Activated CD4-positive, alpha-beta memory T cell treated with anti-CD3 and anti-CD28 coated beads, Interleukin-2, amount 10 ng/mL, durations not matched to agents 7 days and 5 days (primary cell): ENCODE data around the gene ARAP1. TPM values are rescaled to one million over a fixed set of nuclear protein-coding genes. Genes with fewer than 3 reads are reported as not detected.

Experiments used
- CTCF ChIA-PET: fragments of 350-600 bp; sonication (Branson Sonifier 250); formaldehyde crosslinking; loops from one replicate; lab custom pipeline; 2021; ENCODE audit warnings: antibody characterized with exemption, inconsistent platforms; lab: Charles Lee
- POLR2A ChIA-PET: fragments of 350-600 bp; sonication (Branson Sonifier 250); formaldehyde crosslinking; loops from one replicate; lab custom pipeline; 2021; ENCODE audit warnings: antibody characterized with exemption; lab: Charles Lee
- DNase-seq: peaks from one replicate; pipeline ENCODE4 v3.0.0-alpha.2; 2020
- H3K27ac Mint-ChIP-seq: one replicate; pipeline ENCODE4 v1.8.0; 2021; ENCODE audit warnings: mild to moderate bottlenecking, mixed read lengths
- H3K27me3 Mint-ChIP-seq: one replicate; pipeline ENCODE4 v1.8.0; 2021; ENCODE audit warnings: mixed read lengths
- H3K36me3 Mint-ChIP-seq: one replicate; pipeline ENCODE4 v1.8.0; 2021; ENCODE audit warnings: low read depth, mixed read lengths
- H3K4me1 Mint-ChIP-seq: one replicate; pipeline ENCODE4 v1.8.0; 2021; ENCODE audit warnings: mixed read lengths
- H3K4me3 Mint-ChIP-seq: one replicate; pipeline ENCODE4 v1.8.0; 2021; ENCODE audit warnings: mild to moderate bottlenecking, mixed read lengths
- H3K9me3 Mint-ChIP-seq: one replicate; pipeline ENCODE4 v1.8.0; 2021; ENCODE audit warnings: mixed read lengths
- total RNA-seq, 2 experiments: library from RNA; stranded (reverse); gene quantifications; one replicate each; pipeline ENCODE4 v1.2.3, GENCODE V29; 2021

ARAP1 gene
- total RNA-seq, 2 experiments from 2014 or later: 108 to 109 TPM

DNA sequence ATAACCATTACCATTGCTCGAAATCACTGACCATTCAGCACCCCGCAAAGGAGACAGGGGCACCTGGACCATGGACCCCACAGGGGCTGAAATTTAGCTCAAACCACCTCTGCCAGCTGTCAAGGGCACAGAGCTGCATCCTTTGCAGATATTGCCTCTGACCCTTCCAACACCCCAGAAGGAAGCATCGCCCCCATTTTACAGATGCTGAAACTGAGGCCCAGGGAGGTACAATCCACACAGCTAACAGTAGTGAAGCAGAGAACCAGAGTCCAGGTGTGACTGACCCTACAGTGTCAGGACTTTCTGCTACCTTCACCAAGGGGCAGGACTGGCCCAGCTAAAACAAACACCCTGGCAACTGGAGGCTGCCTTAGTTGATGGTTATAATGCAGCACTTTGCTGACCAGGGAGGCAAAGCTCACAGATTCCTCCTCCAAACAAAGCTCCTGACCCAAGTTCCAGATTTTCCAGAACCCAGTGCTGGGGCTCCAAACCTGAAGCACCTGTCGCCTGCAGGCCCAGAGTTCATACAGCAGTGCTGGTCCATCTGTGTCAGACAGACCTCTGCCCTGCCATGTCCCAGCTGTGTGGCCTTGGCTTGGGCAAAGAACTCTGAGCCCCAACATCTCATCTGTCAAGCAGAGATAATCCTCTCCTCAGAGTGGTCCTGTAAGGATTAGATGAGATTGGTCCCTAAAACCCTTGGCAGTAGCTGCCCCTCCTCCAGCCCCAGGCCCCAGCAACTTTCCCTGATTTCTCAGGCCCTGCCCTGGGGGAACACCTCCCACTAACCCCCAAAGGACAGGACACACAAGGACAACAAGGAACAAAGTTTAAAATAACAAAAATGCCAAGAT lies 15.2 kb upstream of the ARAP1 start:
- POLR2A ChIA-PET: interaction anchor here (1.0 to 1.3 kb wide), 2 partner anchors 14 to 15 kb away, joined by 3 read pairs; no protein-coding TSS in a partner anchor
- Mint-ChIP-seq H3K4me1 (peaks cover 11% of the 10 kb centered on the region), H3K9me3 (no peaks in the 10 kb centered on the region), H3K27ac (no peak overlapping the region), H3K4me3 (no peak overlapping the region), H3K36me3 (no peaks in the 10 kb centered on the region), H3K27me3 (no peaks in the 10 kb centered on the region)
- CTCF ChIA-PET: interaction anchor here (0.6 kb wide), 1 partner anchor 388 kb away, joined by 3 read pairs; no protein-coding TSS in a partner anchor
- no peak for DNase-seq

DNA sequence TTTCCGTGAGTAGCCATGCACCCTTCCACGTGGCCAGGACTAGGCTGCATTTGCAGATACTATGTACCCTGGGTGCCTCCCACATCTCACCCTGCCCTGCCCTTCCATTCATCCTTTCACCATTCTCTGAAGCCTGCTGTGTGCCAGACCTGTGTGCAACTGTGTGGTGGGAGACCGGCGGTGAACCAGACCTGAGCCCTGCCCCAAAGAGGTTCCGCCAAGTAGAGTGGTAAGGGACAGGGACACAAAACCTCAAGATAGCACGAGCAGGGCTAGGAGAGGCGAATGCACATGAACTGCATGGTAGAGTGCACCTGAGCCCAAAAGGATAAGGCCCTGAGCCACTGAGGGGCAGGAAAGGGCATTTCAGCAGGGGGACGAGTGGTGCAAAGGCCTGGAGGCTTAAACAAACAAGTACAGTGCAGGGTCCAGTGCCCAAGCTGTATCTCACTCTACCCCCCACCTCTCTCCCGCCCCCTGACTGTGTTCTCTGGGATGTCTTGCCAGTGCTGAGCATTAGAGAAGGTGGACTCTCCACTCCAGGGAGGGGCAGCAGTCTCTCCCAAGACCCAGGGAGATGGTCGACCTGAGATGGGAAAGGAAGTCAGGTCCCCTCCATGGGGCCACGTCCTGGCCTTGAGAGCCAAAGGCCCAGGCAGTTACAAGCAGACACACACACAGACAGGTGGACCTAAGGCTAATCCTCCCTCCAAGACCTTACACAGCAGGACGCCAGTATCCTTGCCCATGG lies 14.1 kb upstream of the ARAP1 start:
- H3K9me3 Mint-ChIP-seq: no peaks in the 10 kb centered on the region
- H3K4me3 Mint-ChIP-seq: no peak overlapping the region
- no peaks in the 10 kb centered on the region for H3K27me3 Mint-ChIP-seq
- peaks cover 17% of the 10 kb centered on the region for H3K4me1 Mint-ChIP-seq
- POLR2A ChIA-PET: no interaction called here
- CTCF ChIA-PET: interaction anchor here (0.6 to 1.6 kb wide), 2 partner anchors 26 to 389 kb away, joined by 3 to 6 read pairs; no protein-coding TSS in a partner anchor
- no peak for DNase-seq
- no peak overlapping the region for H3K27ac Mint-ChIP-seq
- no peaks in the 10 kb centered on the region for H3K36me3 Mint-ChIP-seq

DNA sequence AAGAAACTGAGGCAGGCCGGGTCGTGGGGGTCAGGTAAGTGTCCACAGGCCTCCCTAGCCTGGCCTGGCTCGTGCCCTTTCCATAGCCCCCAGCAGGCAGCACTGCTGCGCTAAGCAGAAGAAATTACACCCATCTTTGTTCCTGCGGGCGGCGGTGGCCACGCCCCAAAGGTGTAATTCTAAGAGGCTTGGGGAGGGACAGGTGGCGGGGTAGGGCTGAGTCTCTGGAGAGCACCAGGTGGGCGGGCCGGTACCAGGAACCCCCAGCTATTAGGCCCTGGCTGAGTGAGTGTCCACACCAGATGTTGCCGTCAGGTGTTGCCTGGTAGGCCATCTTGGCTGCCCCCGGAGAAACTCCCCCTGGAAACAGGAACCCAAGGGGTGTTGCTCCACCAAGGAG lies 12.3 kb upstream of the ARAP1 start:
- CTCF ChIA-PET: interaction anchor here (1.2 kb wide), 1 partner anchor 30 kb away, joined by 3 read pairs; the partner anchor contains the start of gene STARD10
- H3K27me3 Mint-ChIP-seq: no peaks in the 10 kb centered on the region

DNA sequence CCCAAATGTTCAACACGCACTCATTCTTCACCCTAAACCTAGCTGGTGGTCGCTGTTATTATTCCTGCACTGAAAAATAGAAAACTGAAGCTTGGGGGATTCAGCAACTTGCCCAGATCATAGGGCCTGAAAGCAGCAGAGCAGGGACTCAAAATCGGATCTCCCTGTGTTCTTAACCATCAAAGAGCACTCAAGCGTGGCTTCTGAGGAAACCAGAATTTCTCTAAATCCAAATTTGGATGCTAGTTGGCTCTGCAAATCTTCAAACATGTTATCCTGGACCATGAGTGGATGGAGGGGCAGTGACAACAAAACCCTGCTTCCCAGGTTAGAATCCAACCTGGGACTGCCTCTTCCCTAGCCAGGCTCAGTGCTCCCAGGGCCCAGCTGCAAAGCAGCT lies 11.6 kb upstream of the ARAP1 start:
- CTCF ChIA-PET: no interaction called here
- no peak overlapping the region for H3K4me3 Mint-ChIP-seq

More for the DNA sequence above, 12.3 kb upstream of the ARAP1 start:
- Mint-ChIP-seq H3K36me3 (no peaks in the 10 kb centered on the region), H3K4me1 (peaks cover 24% of the 10 kb centered on the region), H3K27ac (no peak overlapping the region), H3K4me3 (no peak overlapping the region), H3K9me3 (no peaks in the 10 kb centered on the region)
- POLR2A ChIA-PET: no interaction called here
- DNase-seq: no peak

GRCh38 chr11:72762641-72763304 lies 10.6 kb upstream of the ARAP1 start:
- DNase-seq: peak; percentile 31
- Mint-ChIP-seq H3K4me3 (no peak overlapping the region), H3K27ac (no peak overlapping the region), H3K4me1 (peaks cover 24% of the 10 kb centered on the region), H3K36me3 (no peaks in the 10 kb centered on the region), H3K9me3 (no peaks in the 10 kb centered on the region), H3K27me3 (no peaks in the 10 kb centered on the region)
- CTCF ChIA-PET: interaction anchor here (0.9 to 1.0 kb wide), 2 partner anchors 30 to 31 kb away, joined by 3 read pairs; no protein-coding TSS in a partner anchor
- POLR2A ChIA-PET: no interaction called here

More for the DNA sequence above, 11.6 kb upstream of the ARAP1 start:
- H3K27ac Mint-ChIP-seq: no peak overlapping the region
- peaks cover 24% of the 10 kb centered on the region for H3K4me1 Mint-ChIP-seq
- no peaks in the 10 kb centered on the region for H3K36me3 Mint-ChIP-seq
- POLR2A ChIA-PET: no interaction called here
- DNase-seq: no peak
- H3K27me3 Mint-ChIP-seq: no peaks in the 10 kb centered on the region
- H3K9me3 Mint-ChIP-seq: no peaks in the 10 kb centered on the region

- H3K36me3 Mint-ChIP-seq: no peaks in the 10 kb centered on the region
- no peak overlapping the region for H3K27ac Mint-ChIP-seq
- peaks cover 24% of the 10 kb centered on the region for H3K4me1 Mint-ChIP-seq
- ChIA-PET POLR2A (no interaction called here), CTCF (interaction anchor here (1.2 to 1.3 kb wide), 2 partner anchors 33 to 36 kb away, joined by 3 to 4 read pairs; no protein-coding TSS in a partner anchor)
- no peaks in the 10 kb centered on the region for H3K9me3 Mint-ChIP-seq
- DNase-seq: no peak
- no peak overlapping the region for H3K4me3 Mint-ChIP-seq
- H3K27me3 Mint-ChIP-seq: no peaks in the 10 kb centered on the region
Measured at GRCh38 chr11:72760539-72761405, 8.6 kb upstream of the ARAP1 start.

- ChIA-PET POLR2A (no interaction called here), CTCF (interaction anchor here (1.3 kb wide), 1 partner anchor 35 kb away, joined by 3 read pairs; no protein-coding TSS in a partner anchor)
- no peaks in the 10 kb centered on the region for H3K9me3 Mint-ChIP-seq
- H3K4me3 Mint-ChIP-seq: no peak overlapping the region
- H3K36me3 Mint-ChIP-seq: no peaks in the 10 kb centered on the region
- no peaks in the 10 kb centered on the region for H3K27me3 Mint-ChIP-seq
- peaks cover 24% of the 10 kb centered on the region for H3K4me1 Mint-ChIP-seq
- DNase-seq: no peak
- H3K27ac Mint-ChIP-seq: no peak overlapping the region
Measured at GRCh38 chr11:72759468-72759985, 7.3 kb upstream of the ARAP1 start.

- H3K4me3 Mint-ChIP-seq: no peak overlapping the region
- H3K9me3 Mint-ChIP-seq: no peaks in the 10 kb centered on the region
- no peak for DNase-seq
- no peaks in the 10 kb centered on the region for H3K27me3 Mint-ChIP-seq
- no peak overlapping the region for H3K27ac Mint-ChIP-seq
- H3K36me3 Mint-ChIP-seq: no peaks in the 10 kb centered on the region
- H3K4me1 Mint-ChIP-seq: peaks cover 28% of the 10 kb centered on the region
- ChIA-PET POLR2A (no interaction called here), CTCF (no interaction called here)
Measured at GRCh38 chr11:72758690-72759389, 6.6 kb upstream of the ARAP1 start.

GRCh38 chr11:72758304-72758689 lies 6.1 kb upstream of the ARAP1 start:
- no peak overlapping the region for H3K4me3 Mint-ChIP-seq
- no peaks in the 10 kb centered on the region for H3K9me3 Mint-ChIP-seq
- H3K27ac Mint-ChIP-seq: no peak overlapping the region

DNA sequence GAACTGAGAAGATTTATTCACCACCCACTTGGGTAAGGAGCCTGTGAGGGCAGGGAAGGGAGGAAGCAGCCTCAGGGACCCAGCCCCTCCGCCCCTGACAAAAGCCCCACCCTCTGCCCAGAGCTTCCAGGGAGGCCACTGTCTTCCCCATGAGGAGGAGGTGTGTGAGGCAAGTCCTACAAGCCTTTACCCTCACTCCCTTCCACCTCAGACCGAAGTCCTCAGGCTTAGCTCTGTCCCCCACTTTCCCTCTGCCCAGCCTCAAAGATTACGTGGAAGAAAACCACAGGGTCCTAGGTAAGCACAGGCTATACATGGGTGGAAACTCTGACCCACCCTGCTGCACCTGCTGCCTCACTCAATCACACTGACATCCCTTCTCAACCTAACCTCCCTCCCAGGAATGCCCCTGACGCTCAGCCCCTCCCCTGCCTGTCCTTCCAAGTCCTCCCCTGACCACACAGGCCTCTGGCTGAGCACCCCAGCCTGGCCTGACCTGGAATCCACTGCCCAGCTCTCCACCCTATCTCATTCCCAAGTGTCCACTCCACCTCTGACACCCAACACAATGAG lies 3.6 kb upstream of the ARAP1 start:
- H3K27me3 Mint-ChIP-seq: no peaks in the 10 kb centered on the region
- CTCF ChIA-PET: interaction anchor here (0.7 kb wide), 1 partner anchor 15 kb away, joined by 7 read pairs; no protein-coding TSS in a partner anchor
- peaks cover 27% of the 10 kb centered on the region for H3K4me1 Mint-ChIP-seq
- no peak for DNase-seq
- POLR2A ChIA-PET: no interaction called here
- no peaks in the 10 kb centered on the region for H3K9me3 Mint-ChIP-seq
- H3K36me3 Mint-ChIP-seq: no peaks in the 10 kb centered on the region
- no peak overlapping the region for H3K4me3 Mint-ChIP-seq
- H3K27ac Mint-ChIP-seq: no peak overlapping the region

More at GRCh38 chr11:72758304-72758689, 6.1 kb upstream of the ARAP1 start:
- H3K36me3 Mint-ChIP-seq: no peaks in the 10 kb centered on the region
- peaks cover 29% of the 10 kb centered on the region for H3K4me1 Mint-ChIP-seq
- POLR2A ChIA-PET: no interaction called here
- CTCF ChIA-PET: no interaction called here
- DNase-seq: no peak
- no peaks in the 10 kb centered on the region for H3K27me3 Mint-ChIP-seq

GRCh38 chr11:72754544-72755155 lies 2.4 kb upstream of the ARAP1 start:
- Mint-ChIP-seq H3K4me3 (no peak overlapping the region), H3K9me3 (no peaks in the 10 kb centered on the region), H3K27me3 (no peaks in the 10 kb centered on the region), H3K27ac (no peak overlapping the region), H3K36me3 (no peaks in the 10 kb centered on the region), H3K4me1 (peaks cover 34% of the 10 kb centered on the region)
- ChIA-PET CTCF (interaction anchor here (1.5 kb wide), 1 partner anchor 38 kb away, joined by 5 read pairs; no protein-coding TSS in a partner anchor), POLR2A (no interaction called here)
- no peak for DNase-seq
